ENCODE measurements around the gene ENPP4. TPM values are rescaled to one million over a fixed set of nuclear protein-coding genes. Genes with fewer than 3 reads are reported as not detected.

Gene ENPP4
- polyA plus RNA-seq, 1 of the 3 experiments (the other 2 are of a cell fraction): 0.05 TPM

DNA sequence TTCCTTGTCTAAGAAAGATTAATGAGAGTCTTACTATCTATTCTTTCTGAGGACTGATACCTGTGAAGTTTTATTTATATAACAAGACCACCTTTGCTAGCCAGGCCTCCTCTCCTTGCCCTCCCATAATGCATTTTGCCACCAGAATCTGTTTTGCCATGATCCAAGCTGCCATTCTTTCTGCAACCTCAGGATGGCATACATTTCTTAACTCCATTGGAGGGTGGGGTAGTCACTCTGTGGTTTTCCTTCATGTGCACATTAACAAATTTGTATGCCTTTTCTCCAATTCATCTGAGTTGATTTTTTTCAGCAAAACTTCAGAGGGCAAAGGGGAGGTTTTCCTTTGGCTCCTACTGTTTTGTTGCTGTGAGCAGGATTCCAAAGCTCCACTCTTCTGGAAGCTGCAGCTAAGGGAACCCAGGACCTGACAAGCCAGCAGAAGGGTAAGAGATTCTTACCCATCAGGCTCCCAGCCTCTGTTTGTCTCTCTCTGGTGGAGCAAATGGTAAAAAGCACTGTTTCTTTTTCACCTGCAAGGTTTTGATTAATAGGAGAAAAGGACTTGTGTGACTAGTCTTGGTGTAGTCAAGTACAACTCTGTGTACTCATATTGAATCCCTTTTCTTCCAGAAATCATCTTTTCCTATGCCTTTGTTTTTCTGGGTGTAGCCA lies 26.2 kb upstream of the ENPP4 start:
- H3K4me2 ChIP-seq: no peak overlapping the region
- no peak overlapping the region for H3K27ac ChIP-seq (ENCODE audit: low read depth in 2 of 2, low read length in 1 of 2)
- H3K4me3 ChIP-seq (ENCODE audit: low read depth in 2 of 2, low read length in 1 of 2): no peak overlapping the region
- no peak overlapping the region for H2AFZ ChIP-seq (ENCODE audit: low read depth)
- ChIA-PET CTCF (interaction anchor here (0.9 to 3.5 kb wide), 2 partner anchors 14 to 307 kb away, joined by 3 to 10 read pairs; no protein-coding TSS in a partner anchor), POLR2A (no interaction called here)
- no peak overlapping the region for H3K9ac ChIP-seq
- H3K79me2 ChIP-seq (ENCODE audit: insufficient read depth): no peaks in the 10 kb centered on the region
- H3K27me3 ChIP-seq (ENCODE audit: insufficient read depth): no peaks in the 10 kb centered on the region
- no peaks in the 10 kb centered on the region for H3K36me3 ChIP-seq (replicated peaks in 1 of 2; ENCODE audit: control insufficient read depth in 1 of 2, insufficient read depth in 2 of 2, low read length in 1 of 2)
- no peaks in the 10 kb centered on the region for H3K4me1 ChIP-seq (ENCODE audit: control insufficient read depth in 1 of 2, insufficient read depth in 2 of 2, low read depth in 1 of 2, low read length in 1 of 2)
- TF ChIP-seq, protein P1, sequence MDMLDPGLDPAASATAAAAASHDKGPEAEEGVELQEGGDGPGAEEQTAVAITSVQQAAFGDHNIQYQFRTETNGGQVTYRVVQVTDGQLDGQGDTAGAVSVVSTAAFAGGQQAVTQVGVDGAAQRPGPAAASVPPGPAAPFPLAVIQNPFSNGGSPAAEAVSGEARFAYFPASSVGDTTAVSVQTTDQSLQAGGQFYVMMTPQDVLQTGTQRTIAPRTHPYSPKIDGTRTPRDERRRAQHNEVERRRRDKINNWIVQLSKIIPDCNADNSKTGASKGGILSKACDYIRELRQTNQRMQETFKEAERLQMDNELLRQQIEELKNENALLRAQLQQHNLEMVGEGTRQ (IDR thresholded peaks at IDR 0.05; ENCODE audit: borderline replicate concordance, low read depth, low read length): no peak
- no peak for TF ChIP-seq RCOR1 (IDR thresholded peaks at IDR 0.05; ENCODE audit: low read length)
- DNase-seq: no peak
- H4K20me1 ChIP-seq (ENCODE audit: insufficient read depth): no peaks in the 10 kb centered on the region
- no peaks in the 10 kb centered on the region for H3K9me3 ChIP-seq
- no peaks in the 10 kb centered on the region for H3F3A ChIP-seq (replicated peaks; ENCODE audit: insufficient read depth)
- no peaks in the 10 kb centered on the region for H3K9me2 ChIP-seq

DNA sequence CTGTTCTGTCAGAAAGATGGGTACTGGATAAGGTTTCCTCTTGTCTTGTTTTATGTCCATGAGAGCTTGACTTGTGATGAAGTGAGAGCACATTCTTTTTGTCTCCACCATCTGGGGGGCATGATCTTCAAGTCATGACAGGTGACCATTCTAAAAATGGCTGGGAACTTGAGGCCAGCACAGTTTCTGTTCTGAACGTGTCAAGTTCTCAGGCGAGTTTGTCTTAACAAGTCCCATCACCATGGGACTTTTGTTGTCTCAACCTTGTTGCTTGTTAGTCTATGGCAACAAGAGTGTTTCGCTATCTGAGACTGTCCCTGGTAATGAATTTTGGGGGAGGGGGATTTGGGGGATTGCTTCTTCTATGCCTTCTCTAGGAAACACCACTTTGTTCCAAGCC lies 25.6 kb upstream of the ENPP4 start:
- no peak overlapping the region for H3K27ac ChIP-seq (ENCODE audit: low read depth in 2 of 2, low read length in 1 of 2)
- H3K4me1 ChIP-seq (ENCODE audit: control insufficient read depth in 1 of 2, insufficient read depth in 2 of 2, low read depth in 1 of 2, low read length in 1 of 2): no peaks in the 10 kb centered on the region
- H3K27me3 ChIP-seq (ENCODE audit: insufficient read depth): no peaks in the 10 kb centered on the region
- DNase-seq: no peak
- CTCF ChIA-PET: interaction anchor here (0.9 to 3.5 kb wide), 2 partner anchors 14 to 306 kb away, joined by 3 to 10 read pairs; no protein-coding TSS in a partner anchor
- H3F3A ChIP-seq (replicated peaks; ENCODE audit: insufficient read depth): no peaks in the 10 kb centered on the region
- H3K4me2 ChIP-seq: no peak overlapping the region
- no peaks in the 10 kb centered on the region for H3K9me2 ChIP-seq
- no peaks in the 10 kb centered on the region for H4K20me1 ChIP-seq (ENCODE audit: insufficient read depth)
- 0% methylated on average over 3 of the region's 3 CpGs for WGBS (ENCODE audit: low lambda C conversion rate)
- no peak overlapping the region for H3K4me3 ChIP-seq (ENCODE audit: low read depth in 2 of 2, low read length in 1 of 2)
- TF ChIP-seq TAF1 (IDR thresholded peaks at IDR 0.05; ENCODE audit: borderline replicate concordance, low read depth, low read length): no peak
- TF ChIP-seq MEF2A (IDR thresholded peaks at IDR 0.05; ENCODE audit: borderline replicate concordance, low read depth): no peak
- no peaks in the 10 kb centered on the region for H3K36me3 ChIP-seq (replicated peaks in 1 of 2; ENCODE audit: control insufficient read depth in 1 of 2, insufficient read depth in 2 of 2, low read length in 1 of 2)
- no peak overlapping the region for H3K9ac ChIP-seq
- no peaks in the 10 kb centered on the region for H3K79me2 ChIP-seq (ENCODE audit: insufficient read depth)
- H2AFZ ChIP-seq (ENCODE audit: low read depth): no peak overlapping the region
- POLR2A ChIA-PET: no interaction called here
- H3K9me3 ChIP-seq: no peaks in the 10 kb centered on the region

DNA sequence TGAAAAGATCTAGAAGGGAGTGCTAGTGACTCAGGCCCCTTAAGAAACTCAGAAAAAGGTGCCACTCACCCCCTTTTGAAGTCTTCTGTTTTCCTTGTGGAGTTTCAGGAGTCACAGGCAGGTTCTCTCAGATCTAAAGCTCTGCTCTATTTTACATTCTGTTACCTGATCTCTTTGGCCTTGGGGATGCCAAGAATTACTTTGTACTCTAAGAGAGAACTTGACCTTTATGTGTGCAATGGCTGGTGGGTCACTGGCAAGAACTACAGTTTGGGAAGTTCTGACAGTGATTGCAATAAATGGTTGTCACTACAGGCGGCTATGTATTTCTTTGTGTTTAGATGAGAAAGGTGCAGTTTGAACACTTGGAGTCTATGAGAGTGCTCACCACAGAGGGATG lies 24.2 kb upstream of the ENPP4 start:
- Histone ChIP-seq H3K79me2 (ENCODE audit: insufficient read depth) (no peaks in the 10 kb centered on the region), H4K20me1 (ENCODE audit: insufficient read depth) (no peaks in the 10 kb centered on the region), H3K4me1 (ENCODE audit: control insufficient read depth in 1 of 2, insufficient read depth in 2 of 2, low read depth in 1 of 2, low read length in 1 of 2) (no peaks in the 10 kb centered on the region), H3K4me3 (ENCODE audit: low read depth in 2 of 2, low read length in 1 of 2) (no peak overlapping the region), H3K27me3 (ENCODE audit: insufficient read depth) (no peaks in the 10 kb centered on the region), H2AFZ (ENCODE audit: low read depth) (no peak overlapping the region), H3F3A (replicated peaks; ENCODE audit: insufficient read depth) (no peaks in the 10 kb centered on the region), H3K9ac (no peak overlapping the region), H3K4me2 (no peak overlapping the region), H3K36me3 (replicated peaks in 1 of 2; ENCODE audit: control insufficient read depth in 1 of 2, insufficient read depth in 2 of 2, low read length in 1 of 2) (no peaks in the 10 kb centered on the region), H3K9me3 (no peaks in the 10 kb centered on the region), H3K27ac (ENCODE audit: low read depth in 2 of 2, low read length in 1 of 2) (no peak overlapping the region), H3K9me2 (no peaks in the 10 kb centered on the region)
- DNase-seq: no peak
- ChIA-PET CTCF (interaction anchor here (0.9 to 3.5 kb wide), 2 partner anchors 16 to 305 kb away, joined by 3 to 10 read pairs; no protein-coding TSS in a partner anchor), POLR2A (no interaction called here)
- WGBS (ENCODE audit: low lambda C conversion rate): 8% methylated on average over 1 of the region's 1 CpG
- no peak for TF ChIP-seq POLR2AphosphoS5 (IDR thresholded peaks at IDR 0.05; ENCODE audit: low read depth, low read length)
- TF ChIP-seq, protein P1 (IDR thresholded peaks at IDR 0.05; ENCODE audit: borderline replicate concordance, low read depth, low read length): no peak
- no peak for TF ChIP-seq SMC3 (IDR thresholded peaks at IDR 0.05; ENCODE audit: low read depth, low read length)
- TF ChIP-seq NRF1 (IDR thresholded peaks at IDR 0.05; ENCODE audit: low read depth, low read length): no peak
- TF ChIP-seq, protein P2, sequence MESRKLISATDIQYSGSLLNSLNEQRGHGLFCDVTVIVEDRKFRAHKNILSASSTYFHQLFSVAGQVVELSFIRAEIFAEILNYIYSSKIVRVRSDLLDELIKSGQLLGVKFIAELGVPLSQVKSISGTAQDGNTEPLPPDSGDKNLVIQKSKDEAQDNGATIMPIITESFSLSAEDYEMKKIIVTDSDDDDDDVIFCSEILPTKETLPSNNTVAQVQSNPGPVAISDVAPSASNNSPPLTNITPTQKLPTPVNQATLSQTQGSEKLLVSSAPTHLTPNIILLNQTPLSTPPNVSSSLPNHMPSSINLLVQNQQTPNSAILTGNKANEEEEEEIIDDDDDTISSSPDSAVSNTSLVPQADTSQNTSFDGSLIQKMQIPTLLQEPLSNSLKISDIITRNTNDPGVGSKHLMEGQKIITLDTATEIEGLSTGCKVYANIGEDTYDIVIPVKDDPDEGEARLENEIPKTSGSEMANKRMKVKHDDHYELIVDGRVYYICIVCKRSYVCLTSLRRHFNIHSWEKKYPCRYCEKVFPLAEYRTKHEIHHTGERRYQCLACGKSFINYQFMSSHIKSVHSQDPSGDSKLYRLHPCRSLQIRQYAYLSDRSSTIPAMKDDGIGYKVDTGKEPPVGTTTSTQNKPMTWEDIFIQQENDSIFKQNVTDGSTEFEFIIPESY (IDR thresholded peaks at IDR 0.05; ENCODE audit: borderline replicate concordance, low read depth): no peak
- no peak for TF ChIP-seq MXI1 (IDR thresholded peaks at IDR 0.05; ENCODE audit: low read depth, low read length)
- TF ChIP-seq FOXJ3 (CRISPR knock-in tag; IDR thresholded peaks at IDR 0.05): no peak
- no peak for TF ChIP-seq ELF1 (IDR thresholded peaks at IDR 0.05)
